Measurements from ENCODE around the gene KCTD4. TPM values are rescaled to one million over a fixed set of nuclear protein-coding genes. Genes with fewer than 3 reads are reported as not detected.
A peak's percentile ranks its signal among the peaks of the same experiment; 100 is the strongest.

Gene KCTD4
- total RNA-seq, 6 experiments from 2014 or later = not detected

DNA sequence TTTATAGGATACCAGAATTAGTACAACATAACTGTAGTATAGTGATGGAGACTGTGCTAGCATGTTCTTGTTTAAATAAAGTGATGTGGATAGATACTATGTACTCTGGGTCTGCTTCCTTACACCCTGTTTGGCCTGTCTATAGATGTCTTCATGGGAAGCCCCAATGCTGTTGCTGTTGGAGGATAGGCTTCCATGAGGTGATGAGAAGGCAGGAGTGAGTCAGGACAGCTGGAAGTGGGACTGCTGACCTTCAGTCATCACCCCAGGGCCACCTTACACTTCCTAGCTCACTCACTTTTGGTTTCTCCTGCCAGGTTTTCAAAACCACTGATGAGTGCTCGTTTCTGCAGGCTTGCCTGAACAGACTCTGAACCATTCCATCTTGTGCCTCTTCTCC is 4.2 kb downstream of the KCTD4 start:
- TF ChIP-seq POLR2A (IDR thresholded peaks at IDR 0.05) (no peak), CTCF (IDR thresholded peaks at IDR 0.05) (no peak)
- DNase-seq (no peak), ATAC-seq (peak in 1 of 4 donors; percentile 36)
- H3K9me3 ChIP-seq = no peaks in the 10 kb centered on the region
- peaks cover 0 to 13% (median 2%) of the 10 kb centered on the region in 4 donors for H3K4me1 ChIP-seq
- H3K27ac ChIP-seq = no peak overlapping the region
- H3K27me3 ChIP-seq = no peaks in the 10 kb centered on the region
- WGBS (ENCODE audit: insufficient coverage, low coverage, low lambda C conversion rate, missing lambda C conversion rate) = 29% methylated on average over 1 of the region's 1 CpG
- intact Hi-C loops (cut with DNase I) = no loop called here
- no peak overlapping the region for H3K4me3 ChIP-seq
- no peaks in the 10 kb centered on the region for H3K36me3 ChIP-seq

DNA sequence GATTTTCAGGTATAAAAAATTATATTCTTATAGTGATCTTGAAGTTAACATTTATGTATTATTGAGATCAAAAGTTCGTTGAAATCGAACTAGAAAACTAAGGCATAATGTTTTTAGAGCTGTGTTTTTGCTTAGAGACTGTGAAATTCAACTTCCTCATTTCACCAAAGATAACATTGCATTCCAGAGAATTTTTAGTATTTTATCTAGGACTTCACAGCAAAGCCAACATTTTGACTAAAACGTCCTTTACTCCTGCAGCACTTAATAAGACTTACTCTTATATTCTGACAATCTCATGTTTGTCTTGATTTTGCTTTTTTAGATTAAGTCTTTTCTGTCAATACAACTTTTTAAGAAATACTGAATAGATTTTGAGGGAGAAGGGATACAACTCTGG is 4.7 kb downstream of the KCTD4 start:
- intact Hi-C loops (cut with DNase I) = no loop called here
- Histone ChIP-seq H3K27ac (no peak overlapping the region), H3K36me3 (no peaks in the 10 kb centered on the region), H3K4me3 (no peak overlapping the region), H3K27me3 (no peaks in the 10 kb centered on the region), H3K9me3 (no peaks in the 10 kb centered on the region), H3K4me1 (peaks cover 0 to 13% (median 2%) of the 10 kb centered on the region in 4 donors)
- DNase-seq (no peak), ATAC-seq (no peak)
- TF ChIP-seq POLR2A (IDR thresholded peaks at IDR 0.05) = no peak
- TF ChIP-seq CTCF (IDR thresholded peaks at IDR 0.05) = no peak
- WGBS (ENCODE audit: insufficient coverage, low coverage, low lambda C conversion rate, missing lambda C conversion rate) = 46% methylated on average over 3 of the region's 3 CpGs

- no peaks in the 10 kb centered on the region for H3K27me3 ChIP-seq
- no peaks in the 10 kb centered on the region for H3K9me3 ChIP-seq
- H3K27ac ChIP-seq = no peak overlapping the region
- no peak for TF ChIP-seq CTCF (IDR thresholded peaks at IDR 0.05)
- no peak for TF ChIP-seq POLR2A (IDR thresholded peaks at IDR 0.05)
- ATAC-seq (peak in 2 of 4 donors; percentile 39 to 46), DNase-seq (no peak)
- no peak overlapping the region for H3K4me3 ChIP-seq
- intact Hi-C loops (cut with DNase I) = no loop called here
- 93% methylated on average over 1 of the region's 1 CpG for WGBS (ENCODE audit: insufficient coverage, low coverage, low lambda C conversion rate, missing lambda C conversion rate)
- H3K36me3 ChIP-seq = no peaks in the 10 kb centered on the region
- H3K4me1 ChIP-seq = peaks cover 0 to 13% (median 2%) of the 10 kb centered on the region in 4 donors
These were observed 5.4 kb downstream of the KCTD4 start for GRCh38 chr13:45195421-45195820.

DNA sequence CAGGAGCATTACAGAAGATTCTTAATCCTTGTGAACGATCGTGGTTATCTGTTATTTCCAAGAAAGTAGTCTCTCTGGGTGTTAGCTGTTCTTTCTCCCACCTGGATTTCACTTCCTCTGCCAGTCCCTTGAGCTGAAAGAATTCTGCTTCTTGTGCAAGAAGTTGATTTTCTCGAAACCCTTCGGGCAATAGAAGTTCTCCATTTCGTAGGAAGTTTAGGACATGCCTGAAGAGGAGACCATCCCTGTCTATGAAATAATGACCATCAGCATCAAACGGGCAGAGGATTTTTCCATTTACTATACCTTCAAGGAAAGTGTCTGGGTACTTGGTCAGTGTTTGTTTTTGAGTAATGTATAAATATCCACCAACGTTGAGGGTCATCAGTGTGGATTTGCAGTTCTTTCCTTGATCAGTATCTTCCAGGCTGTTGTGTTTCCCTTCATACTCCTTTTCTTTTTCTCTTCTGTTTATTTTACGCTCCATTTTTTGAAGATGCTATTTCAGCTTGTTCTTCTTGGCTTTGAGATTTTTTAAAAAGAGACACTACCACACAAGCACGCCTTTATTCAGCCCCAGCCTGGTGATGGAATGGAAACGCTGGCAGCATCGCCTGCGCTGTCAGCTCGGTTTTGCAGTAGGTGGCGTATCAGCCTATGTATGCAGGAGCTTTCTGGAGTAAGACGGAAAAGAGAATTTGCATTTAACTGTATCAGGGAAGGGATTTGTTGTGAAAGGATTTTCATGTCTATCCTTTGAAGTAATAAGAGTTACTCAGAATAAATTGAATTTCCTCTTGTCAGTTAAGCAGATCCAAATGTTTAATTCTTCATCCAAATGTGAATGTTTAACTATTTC is 6.5 kb downstream of the KCTD4 start:
- peak; percentile 40 to 58 (median 57) for ATAC-seq
- DNase-seq = peak in 1 of 3 donors; percentile 51
- Histone ChIP-seq H3K4me3 (no peak overlapping the region), H3K27ac (no peak overlapping the region), H3K27me3 (no peaks in the 10 kb centered on the region), H3K9me3 (no peaks in the 10 kb centered on the region), H3K36me3 (no peaks in the 10 kb centered on the region), H3K4me1 (peaks cover 0 to 13% (median 2%) of the 10 kb centered on the region in 4 donors)
- intact Hi-C loops (cut with DNase I) = no loop called here
- WGBS (ENCODE audit: insufficient coverage, low coverage, low lambda C conversion rate, missing lambda C conversion rate) = 70% methylated on average over 15 of the region's 15 CpGs
- TF ChIP-seq POLR2A (IDR thresholded peaks at IDR 0.05) = no peak
- TF ChIP-seq CTCF (IDR thresholded peaks at IDR 0.05) = peak; percentile 10 to 37 (median 30)

Measured in right lobe of liver (tissue), 6 donors.